ENCODE results near the gene ETS2.
A peak's percentile ranks its signal among the peaks of the same experiment; 100 is the strongest.

The ETS2 gene

GRCh38 chr21:38864964-38865363, 59.2 kb downstream of the ETS2 start:
- ChIA-PET CTCF (no interaction called here), POLR2A (no interaction called here)
- no peak for DNase-seq (ENCODE audit: extremely low spot score)
- TF ChIP-seq FOXM1 (IDR thresholded peaks at IDR 0.05; ENCODE audit: borderline replicate concordance) (no peak), ELF4 (IDR thresholded peaks at IDR 0.05) (no peak), SUZ12 (IDR thresholded peaks at IDR 0.05) (no peak), SP1 (IDR thresholded peaks at IDR 0.05) (no peak), ARNT (IDR thresholded peaks at IDR 0.05) (no peak)

GRCh38 chr21:38869196-38869595, 63.5 kb downstream of the ETS2 start:
- no peak for TF ChIP-seq FOXA1 (IDR thresholded peaks at IDR 0.05)
- no peak for TF ChIP-seq FOXM1 (IDR thresholded peaks at IDR 0.05; ENCODE audit: borderline replicate concordance)
- TF ChIP-seq L3MBTL2 (conservative IDR thresholded peaks at IDR 0.05) = no peak
- TF ChIP-seq SP1 (IDR thresholded peaks at IDR 0.05) = no peak
- TF ChIP-seq CTBP1 (IDR thresholded peaks at IDR 0.05; ENCODE audit: borderline replicate concordance) = no peak
- TF ChIP-seq BHLHE40 (IDR thresholded peaks at IDR 0.05; ENCODE audit: borderline replicate concordance) = no peak
- no peak for TF ChIP-seq HDGF (IDR thresholded peaks at IDR 0.05; ENCODE audit: borderline replicate concordance)
- TF ChIP-seq LEF1 (IDR thresholded peaks at IDR 0.05; ENCODE audit: borderline replicate concordance) = no peak
- no peak for TF ChIP-seq FOXK2 (IDR thresholded peaks at IDR 0.05)
- no peak for TF ChIP-seq ZNF384 (IDR thresholded peaks at IDR 0.05)
- no peak for TF ChIP-seq SUZ12 (IDR thresholded peaks at IDR 0.05)
- POLR2A ChIA-PET = no interaction called here
- CTCF ChIA-PET = interaction anchor here (1.0 kb wide), 1 partner anchor 19 kb away, joined by 4 read pairs; no protein-coding TSS in a partner anchor
- DNase-seq (ENCODE audit: extremely low spot score) = no peak

DNA sequence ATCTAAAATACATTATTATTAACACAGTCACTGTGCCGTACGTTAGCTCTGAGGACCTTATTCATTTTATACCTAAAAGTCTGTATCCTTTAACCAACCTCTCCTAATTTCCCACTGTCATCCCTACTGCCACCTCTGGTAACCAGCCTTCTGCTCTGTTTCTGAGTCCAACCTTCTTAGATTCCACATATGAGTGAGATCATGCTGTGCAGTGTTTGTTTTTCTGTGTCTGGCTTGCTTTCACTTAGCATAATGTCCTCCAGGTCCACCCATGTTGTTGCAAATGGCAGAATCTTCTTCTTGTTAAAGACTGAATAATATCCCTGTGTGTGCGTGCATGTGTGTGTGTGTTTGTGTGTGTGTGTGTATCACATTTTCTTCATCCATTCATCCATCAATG, 64.2 kb downstream of the ETS2 start:
- CTCF ChIA-PET = interaction anchor here (1.0 kb wide), 1 partner anchor 19 kb away, joined by 4 read pairs; no protein-coding TSS in a partner anchor
- peak; percentile 34 for DNase-seq (ENCODE audit: extremely low spot score)
- POLR2A ChIA-PET = no interaction called here
- TF ChIP-seq FOXA1 (IDR thresholded peaks at IDR 0.05) = no peak
- TF ChIP-seq, protein P1, sequence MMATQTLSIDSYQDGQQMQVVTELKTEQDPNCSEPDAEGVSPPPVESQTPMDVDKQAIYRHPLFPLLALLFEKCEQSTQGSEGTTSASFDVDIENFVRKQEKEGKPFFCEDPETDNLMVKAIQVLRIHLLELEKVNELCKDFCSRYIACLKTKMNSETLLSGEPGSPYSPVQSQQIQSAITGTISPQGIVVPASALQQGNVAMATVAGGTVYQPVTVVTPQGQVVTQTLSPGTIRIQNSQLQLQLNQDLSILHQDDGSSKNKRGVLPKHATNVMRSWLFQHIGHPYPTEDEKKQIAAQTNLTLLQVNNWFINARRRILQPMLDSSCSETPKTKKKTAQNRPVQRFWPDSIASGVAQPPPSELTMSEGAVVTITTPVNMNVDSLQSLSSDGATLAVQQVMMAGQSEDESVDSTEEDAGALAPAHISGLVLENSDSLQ (IDR thresholded peaks at IDR 0.05) = no peak
- TF ChIP-seq TARDBP (IDR thresholded peaks at IDR 0.05) = no peak
- no peak for TF ChIP-seq ZNF384 (IDR thresholded peaks at IDR 0.05)
- TF ChIP-seq LEF1 (IDR thresholded peaks at IDR 0.05; ENCODE audit: borderline replicate concordance) = no peak
- TF ChIP-seq NFRKB (IDR thresholded peaks at IDR 0.05) = no peak
- TF ChIP-seq HDGF (IDR thresholded peaks at IDR 0.05; ENCODE audit: borderline replicate concordance) = no peak
- TF ChIP-seq FOXK2 (IDR thresholded peaks at IDR 0.05) = no peak
- no peak for TF ChIP-seq FOXM1 (IDR thresholded peaks at IDR 0.05; ENCODE audit: borderline replicate concordance)
- TF ChIP-seq L3MBTL2 (conservative IDR thresholded peaks at IDR 0.05) = no peak
- no peak for TF ChIP-seq ARNT (IDR thresholded peaks at IDR 0.05)
- no peak for TF ChIP-seq CTBP1 (IDR thresholded peaks at IDR 0.05; ENCODE audit: borderline replicate concordance)

Measured in HEK293T (cell line).